Measurements from ENCODE around the gene CNKSR1. TPM values are rescaled to one million over a fixed set of nuclear protein-coding genes. Genes with fewer than 3 reads are reported as not detected.

Gene CNKSR1
- total RNA-seq, result 1 to 10 TPM; 1.3 to 1.5 TPM

GRCh38 chr1:26177182-26177684 is at the start of gene CNKSR1:
CNKSR1 (plus strand) TSS chr1:26177491; CDS start chr1:26177548, 57 bp downstream.
- ChIA-PET POLR2A (interaction anchor here (0.8 kb wide), 1 partner anchor 75 kb away, joined by 3 read pairs; no protein-coding TSS in a partner anchor), CTCF (interaction anchor here (3.0 kb wide), 1 partner anchor 32 kb away, joined by 9 read pairs; no protein-coding TSS in a partner anchor)
- Mint-ChIP-seq H3K4me1 (ENCODE audit: low read depth) (peaks cover 5% of the 10 kb centered on the region), H3K27ac (no peak within 1 kb of the TSS), H3K9me3 (no peaks in the 10 kb centered on the region), H3K4me3 (peak within 1 kb of the TSS; percentile 56), H3K36me3 (peaks cover 2% of the 10 kb centered on the region), H3K27me3 (no peaks in the 10 kb centered on the region)
- no peak for DNase-seq
- intact Hi-C loops (cut with micrococcal nuclease), result no loop called here

DNA sequence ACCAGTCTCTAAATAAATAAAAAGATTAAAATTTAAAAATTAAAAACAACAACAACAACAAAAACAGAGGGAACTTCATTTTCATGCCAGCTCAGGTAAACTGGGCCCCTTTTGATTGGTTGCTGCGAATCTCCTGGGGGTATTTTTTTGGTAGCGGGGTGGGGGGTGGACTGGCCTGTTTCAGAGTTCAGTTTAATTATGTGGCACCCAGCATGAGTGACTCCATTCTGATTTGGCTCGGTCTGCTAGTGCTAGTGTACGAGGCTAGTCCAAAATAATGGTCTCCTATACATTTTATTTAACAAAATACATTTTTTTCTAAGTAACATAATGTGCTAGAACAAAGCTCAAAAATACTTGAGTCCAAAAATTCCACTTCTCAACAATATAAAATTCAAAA is 47.5 kb upstream of the CNKSR1 start:
- Mint-ChIP-seq H3K27ac (no peak overlapping the region), H3K4me1 (ENCODE audit: low read depth) (peaks cover 30% of the 10 kb centered on the region), H3K4me3 (no peak overlapping the region), H3K36me3 (no peaks in the 10 kb centered on the region), H3K27me3 (no peaks in the 10 kb centered on the region), H3K9me3 (no peaks in the 10 kb centered on the region)
- no peak for DNase-seq
- ChIA-PET POLR2A (no interaction called here), CTCF (interaction anchor here (0.8 to 3.6 kb wide), 3 partner anchors 10 to 41 kb away, joined by 3 to 16 read pairs (median 3); no protein-coding TSS in a partner anchor)
- intact Hi-C loops (cut with micrococcal nuclease), result no loop called here

- Mint-ChIP-seq H3K27ac (no peak overlapping the region), H3K4me3 (no peak overlapping the region), H3K27me3 (no peaks in the 10 kb centered on the region), H3K36me3 (no peaks in the 10 kb centered on the region), H3K4me1 (ENCODE audit: low read depth) (peaks cover 23% of the 10 kb centered on the region), H3K9me3 (no peaks in the 10 kb centered on the region)
- no peak for DNase-seq
- intact Hi-C loops (cut with micrococcal nuclease), result no loop called here
- ChIA-PET CTCF (interaction anchor here (0.7 to 3.6 kb wide), 5 partner anchors 9 to 40 kb away, joined by 3 to 16 read pairs (median 3); no protein-coding TSS in a partner anchor), POLR2A (no interaction called here)
Measured at GRCh38 chr1:26130695-26131094, 46.6 kb upstream of the CNKSR1 start.

- CTCF ChIA-PET, result interaction anchor here (0.7 to 3.6 kb wide), 3 partner anchors 10 to 12 kb away, joined by 3 to 16 read pairs (median 5); no protein-coding TSS in a partner anchor
- H3K4me3 Mint-ChIP-seq, result no peak overlapping the region
- DNase-seq, result no peak
- no peak overlapping the region for H3K27ac Mint-ChIP-seq
- H3K36me3 Mint-ChIP-seq, result no peaks in the 10 kb centered on the region
- no peaks in the 10 kb centered on the region for H3K9me3 Mint-ChIP-seq
- intact Hi-C loops (cut with micrococcal nuclease), result no loop called here
- H3K4me1 Mint-ChIP-seq (ENCODE audit: low read depth), result peaks cover 13% of the 10 kb centered on the region
- POLR2A ChIA-PET, result no interaction called here
- H3K27me3 Mint-ChIP-seq, result no peaks in the 10 kb centered on the region
Measured at GRCh38 chr1:26132128-26132833, 45.0 kb upstream of the CNKSR1 start.

- no peak for DNase-seq
- H3K27me3 Mint-ChIP-seq, result no peaks in the 10 kb centered on the region
- H3K4me3 Mint-ChIP-seq, result no peak overlapping the region
- H3K36me3 Mint-ChIP-seq, result no peaks in the 10 kb centered on the region
- H3K9me3 Mint-ChIP-seq, result no peaks in the 10 kb centered on the region
- peaks cover 8% of the 10 kb centered on the region for H3K4me1 Mint-ChIP-seq (ENCODE audit: low read depth)
- CTCF ChIA-PET, result interaction anchor here (0.7 to 3.6 kb wide), 2 partner anchors 10 to 12 kb away, joined by 5 to 16 read pairs; no protein-coding TSS in a partner anchor
- H3K27ac Mint-ChIP-seq, result no peak overlapping the region
- POLR2A ChIA-PET, result no interaction called here
- intact Hi-C loops (cut with micrococcal nuclease), result no loop called here
Measured at GRCh38 chr1:26132834-26133167, 44.5 kb upstream of the CNKSR1 start.

DNA sequence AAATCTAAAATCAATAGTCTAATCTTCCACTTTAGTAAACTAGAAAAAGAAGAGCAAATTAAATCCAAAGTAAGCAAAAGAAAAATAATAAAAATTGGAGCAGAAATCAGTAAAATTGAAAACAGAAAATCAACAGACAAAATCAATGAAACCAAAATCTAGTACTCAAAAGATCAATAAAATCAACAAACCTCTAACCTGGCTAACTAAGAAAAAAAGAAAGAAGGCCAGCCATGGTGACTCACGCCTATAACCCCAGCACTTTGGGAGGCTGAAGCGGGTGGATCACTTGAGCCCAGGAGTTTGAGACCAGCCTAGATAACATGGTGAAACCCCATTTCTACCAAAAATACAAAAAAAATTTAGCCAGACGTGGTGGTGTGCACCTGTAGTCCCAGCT is 42.8 kb upstream of the CNKSR1 start:
- intact Hi-C loops (cut with micrococcal nuclease), result no loop called here
- ChIA-PET CTCF (no interaction called here), POLR2A (no interaction called here)
- no peak for DNase-seq
- H3K4me3 Mint-ChIP-seq, result no peak overlapping the region
- peaks cover 7% of the 10 kb centered on the region for H3K4me1 Mint-ChIP-seq (ENCODE audit: low read depth)
- H3K9me3 Mint-ChIP-seq, result no peaks in the 10 kb centered on the region
- H3K36me3 Mint-ChIP-seq, result no peaks in the 10 kb centered on the region
- H3K27me3 Mint-ChIP-seq, result no peaks in the 10 kb centered on the region
- H3K27ac Mint-ChIP-seq, result no peak overlapping the region

GRCh38 chr1:26138974-26139558 is 38.2 kb upstream of the CNKSR1 start:
- peaks cover 7% of the 10 kb centered on the region for H3K4me1 Mint-ChIP-seq (ENCODE audit: low read depth)
- H3K36me3 Mint-ChIP-seq, result no peaks in the 10 kb centered on the region
- H3K27ac Mint-ChIP-seq, result no peak overlapping the region
- H3K4me3 Mint-ChIP-seq, result no peak overlapping the region
- ChIA-PET CTCF (interaction anchor here (0.6 to 1.6 kb wide), 4 partner anchors 16 to 182 kb away, joined by 3 to 6 read pairs (median 5); no protein-coding TSS in a partner anchor), POLR2A (interaction anchor here (0.5 kb wide), 1 partner anchor 168 kb away, joined by 3 read pairs; no protein-coding TSS in a partner anchor)
- no peaks in the 10 kb centered on the region for H3K27me3 Mint-ChIP-seq
- intact Hi-C loops (cut with micrococcal nuclease), result no loop called here
- no peaks in the 10 kb centered on the region for H3K9me3 Mint-ChIP-seq
- DNase-seq, result no peak

GRCh38 chr1:26142159-26142558 is 35.1 kb upstream of the CNKSR1 start:
- Mint-ChIP-seq H3K4me1 (ENCODE audit: low read depth) (peaks cover 11% of the 10 kb centered on the region), H3K27me3 (no peaks in the 10 kb centered on the region), H3K4me3 (no peak overlapping the region), H3K9me3 (no peaks in the 10 kb centered on the region), H3K27ac (no peak overlapping the region), H3K36me3 (no peaks in the 10 kb centered on the region)
- DNase-seq, result no peak
- CTCF ChIA-PET, result interaction anchor here (0.5 to 8.1 kb wide), 12 partner anchors 9 to 282 kb away, joined by 3 to 204 read pairs (median 4); partner anchors contain the start of gene ZNF593
- POLR2A ChIA-PET, result no interaction called here
- intact Hi-C loops (cut with micrococcal nuclease), result no loop called here

DNA sequence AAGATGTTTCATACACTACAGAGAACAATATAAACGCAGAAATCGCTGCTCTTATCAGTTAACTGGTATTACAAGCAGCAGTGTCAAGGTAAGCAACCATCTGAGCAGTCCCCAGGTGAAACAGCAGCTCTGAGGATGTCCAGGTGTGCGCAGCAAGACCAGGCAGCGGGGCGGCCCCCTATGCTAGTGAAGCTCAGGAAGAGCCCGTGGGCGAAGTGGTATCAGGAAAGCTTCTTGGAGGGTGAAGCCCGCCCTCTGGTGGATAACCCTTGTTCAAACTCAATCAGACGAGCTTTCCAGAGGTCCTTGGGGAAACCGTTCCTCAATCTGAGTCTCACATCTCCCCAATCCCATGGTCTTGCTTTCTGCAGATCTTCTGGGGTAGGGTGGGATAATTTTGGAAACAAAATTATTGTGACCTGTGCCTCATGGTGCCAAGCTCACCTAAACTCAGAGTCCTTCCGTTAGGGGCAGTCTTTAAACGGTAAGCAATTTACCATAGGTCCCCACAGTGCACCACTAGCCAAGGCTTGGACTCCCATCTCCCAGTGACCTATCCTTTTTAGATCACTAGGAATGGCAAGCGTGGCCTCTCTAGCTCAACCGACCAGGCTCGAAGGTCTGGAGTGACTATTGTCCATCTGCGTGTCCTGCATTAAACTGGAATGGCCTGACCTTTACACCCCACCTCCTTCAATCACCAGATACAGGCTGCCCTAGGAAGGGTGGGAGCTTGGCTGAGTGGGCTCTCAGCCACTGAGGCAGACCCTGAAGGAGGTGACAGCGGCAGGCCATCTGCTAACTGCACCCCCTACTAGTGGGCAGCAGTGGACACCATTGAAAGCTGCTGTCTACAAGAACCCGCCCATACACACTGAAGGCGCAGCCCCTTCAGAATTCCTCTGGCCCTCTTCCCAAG is 32.0 kb upstream of the CNKSR1 start:
- H3K27ac Mint-ChIP-seq, result no peak overlapping the region
- POLR2A ChIA-PET, result interaction anchor here (0.7 to 1.1 kb wide), 4 partner anchors 36 to 114 kb away, joined by 3 to 7 read pairs (median 3); no protein-coding TSS in a partner anchor
- peaks cover 4% of the 10 kb centered on the region for H3K4me1 Mint-ChIP-seq (ENCODE audit: low read depth)
- H3K27me3 Mint-ChIP-seq, result no peaks in the 10 kb centered on the region
- no peaks in the 10 kb centered on the region for H3K9me3 Mint-ChIP-seq
- H3K4me3 Mint-ChIP-seq, result no peak overlapping the region
- DNase-seq, result peak; percentile 83
- no peaks in the 10 kb centered on the region for H3K36me3 Mint-ChIP-seq
- intact Hi-C loops (cut with micrococcal nuclease), result loop anchor here (1.0 to 2.0 kb wide), 3 partner anchors 18 to 109 kb away; no protein-coding TSS in a partner anchor
- CTCF ChIA-PET, result interaction anchor here (0.7 to 8.1 kb wide), 41 partner anchors 12 to 984 kb away, joined by 3 to 204 read pairs (median 5); partner anchors contain the start of genes CD52, CEP85, CNKSR1 and FAM110D

DNA sequence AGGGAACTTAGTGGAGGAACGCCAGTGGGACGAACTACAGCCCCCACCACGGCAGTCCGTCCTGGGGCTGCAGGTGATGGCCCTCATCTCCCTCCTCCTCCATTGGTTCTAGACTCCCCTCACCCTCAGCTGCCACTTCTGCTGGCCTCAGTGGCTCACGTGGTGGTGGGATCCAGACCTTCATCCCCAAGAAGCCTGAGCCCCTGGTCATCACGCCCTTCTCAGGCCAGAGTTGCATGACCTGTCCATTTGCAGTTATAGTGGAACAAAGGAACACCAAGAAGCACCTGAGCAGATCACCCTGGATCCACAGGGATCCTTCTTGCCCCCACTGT is 31.4 kb upstream of the CNKSR1 start:
- POLR2A ChIA-PET, result no interaction called here
- Mint-ChIP-seq H3K36me3 (no peaks in the 10 kb centered on the region), H3K4me3 (no peak overlapping the region), H3K9me3 (no peaks in the 10 kb centered on the region), H3K27ac (no peak overlapping the region), H3K4me1 (ENCODE audit: low read depth) (peaks cover 4% of the 10 kb centered on the region), H3K27me3 (no peaks in the 10 kb centered on the region)
- intact Hi-C loops (cut with micrococcal nuclease), result loop anchor here (1.0 to 2.0 kb wide), 3 partner anchors 19 to 110 kb away; no protein-coding TSS in a partner anchor
- CTCF ChIA-PET, result interaction anchor here (0.9 to 8.1 kb wide), 22 partner anchors 11 to 271 kb away, joined by 3 to 204 read pairs (median 13); partner anchors contain the start of genes CEP85, CNKSR1, FAM110D and PDIK1L
- DNase-seq, result no peak

GRCh38 chr1:26148887-26149286 is 28.4 kb upstream of the CNKSR1 start:
- H3K4me3 Mint-ChIP-seq, result no peak overlapping the region
- H3K9me3 Mint-ChIP-seq, result no peaks in the 10 kb centered on the region
- H3K27me3 Mint-ChIP-seq, result no peaks in the 10 kb centered on the region
- DNase-seq, result no peak
- ChIA-PET CTCF (interaction anchor here (0.6 to 8.1 kb wide), 2 partner anchors 47 to 86 kb away, joined by 3 to 204 read pairs; partner anchors contain the start of gene CEP85), POLR2A (no interaction called here)
- intact Hi-C loops (cut with micrococcal nuclease), result no loop called here
- peaks cover 4% of the 10 kb centered on the region for H3K4me1 Mint-ChIP-seq (ENCODE audit: low read depth)
- no peaks in the 10 kb centered on the region for H3K36me3 Mint-ChIP-seq
- H3K27ac Mint-ChIP-seq, result no peak overlapping the region

Data from activated CD4-positive, alpha-beta memory T cell treated with anti-CD3 and anti-CD28 coated beads for 36 hours (primary cell).